GM04503 (cell line): ENCODE results near the gene SETD3.
"Not testable (repeated sequence)": the region's sequence is repeated elsewhere in the genome, so short reads cannot be mapped to it uniquely, and the experiment has no call there.

Experiments used
- DNase-seq: peaks from one replicate; pipeline ENCODE4 v3.0.0-alpha.2; 2012; ENCODE audit warnings: low read depth

SETD3 gene

GRCh38 chr14:99359906-99360305 is 120.8 kb downstream of the SETD3 start:
- DNase-seq, result no peak

DNA sequence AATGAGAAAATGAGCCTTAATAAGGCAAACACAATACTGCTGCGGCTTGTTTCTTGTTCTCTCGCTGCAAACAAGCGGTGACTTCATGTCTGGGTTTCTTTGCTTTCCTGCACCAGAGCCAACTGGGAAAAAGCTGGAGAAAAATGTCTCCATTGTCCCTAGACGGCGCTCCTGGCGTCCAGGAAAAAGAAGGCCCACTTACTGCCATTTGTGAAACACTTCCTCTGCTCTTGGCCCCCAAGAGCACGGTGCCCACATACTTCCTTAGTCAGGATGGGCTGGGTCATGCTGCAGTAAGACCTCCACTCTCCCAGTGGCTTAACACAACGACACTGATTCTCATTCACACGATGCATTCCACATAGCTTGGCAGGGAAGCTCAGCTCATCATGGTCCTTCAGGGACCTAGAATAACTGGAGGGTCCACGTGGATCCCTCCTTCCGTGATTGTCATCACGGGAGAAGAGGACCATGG is 122.7 kb downstream of the SETD3 start:
- no peak for DNase-seq

DNA sequence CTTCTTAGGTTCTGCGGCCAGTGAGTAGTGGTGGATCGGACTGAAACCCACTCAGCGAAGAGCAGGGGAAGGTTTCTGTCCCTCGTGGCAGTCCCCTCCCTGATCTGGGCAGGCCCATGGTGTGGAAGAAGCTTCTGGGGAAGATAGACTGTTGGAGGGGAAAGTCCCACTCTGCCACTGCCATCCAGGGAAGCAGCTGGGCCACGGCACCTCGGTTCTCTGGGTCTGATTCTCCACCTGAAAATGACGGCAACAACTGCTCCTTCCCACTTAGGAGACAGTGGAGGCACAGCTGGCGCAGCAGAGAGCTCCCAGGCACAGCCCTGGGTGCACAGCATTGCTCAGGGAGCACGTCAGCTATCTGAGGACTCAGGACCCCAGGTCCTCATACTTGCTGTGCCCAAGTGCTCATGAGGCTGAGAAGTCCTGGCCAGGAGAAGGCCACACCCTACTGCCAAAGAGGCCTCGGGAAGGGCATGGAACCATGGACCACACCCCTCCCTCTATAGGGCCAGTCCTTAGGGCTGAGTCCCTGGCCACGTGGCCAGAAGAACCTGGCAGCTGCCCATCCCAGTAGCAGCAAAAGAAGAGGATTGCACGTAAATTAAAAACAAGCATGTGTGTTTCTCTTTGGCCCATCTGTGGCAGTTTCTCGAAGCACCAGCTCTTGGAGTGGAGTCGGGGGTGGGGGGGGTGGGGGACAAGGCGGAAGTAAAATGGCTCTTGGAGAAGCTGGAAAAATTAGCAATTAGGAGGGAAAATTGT is 123.3 kb downstream of the SETD3 start:
- no peak for DNase-seq

DNA sequence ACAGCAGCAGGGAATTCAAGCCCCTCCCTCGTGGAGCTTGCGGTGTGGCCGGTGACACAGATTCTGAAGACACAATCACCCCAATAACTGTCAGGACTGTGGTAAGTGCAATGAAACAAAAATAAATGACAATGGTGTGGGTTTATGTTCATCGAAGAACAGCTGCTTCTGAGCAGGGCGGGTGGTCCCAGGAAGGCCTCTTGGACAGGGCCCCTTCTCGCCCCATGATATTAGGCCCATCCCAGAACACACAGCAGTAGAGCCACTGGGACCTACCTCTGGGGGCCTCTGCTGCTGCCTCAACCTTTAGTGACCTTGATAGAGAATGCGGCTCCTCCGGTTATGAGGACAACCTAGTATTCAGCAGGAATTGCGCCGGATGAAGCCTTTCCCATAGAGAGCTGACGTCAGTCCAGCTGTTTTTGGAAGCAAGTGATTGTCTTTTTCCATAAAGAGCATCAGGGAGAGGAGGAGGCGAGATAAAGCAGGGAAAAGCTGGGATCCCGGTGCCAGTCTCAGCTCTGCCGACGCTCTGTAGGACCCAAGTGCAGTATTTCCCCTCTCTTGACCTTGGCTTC is 124.5 kb downstream of the SETD3 start:
- DNase-seq, result no peak

DNA sequence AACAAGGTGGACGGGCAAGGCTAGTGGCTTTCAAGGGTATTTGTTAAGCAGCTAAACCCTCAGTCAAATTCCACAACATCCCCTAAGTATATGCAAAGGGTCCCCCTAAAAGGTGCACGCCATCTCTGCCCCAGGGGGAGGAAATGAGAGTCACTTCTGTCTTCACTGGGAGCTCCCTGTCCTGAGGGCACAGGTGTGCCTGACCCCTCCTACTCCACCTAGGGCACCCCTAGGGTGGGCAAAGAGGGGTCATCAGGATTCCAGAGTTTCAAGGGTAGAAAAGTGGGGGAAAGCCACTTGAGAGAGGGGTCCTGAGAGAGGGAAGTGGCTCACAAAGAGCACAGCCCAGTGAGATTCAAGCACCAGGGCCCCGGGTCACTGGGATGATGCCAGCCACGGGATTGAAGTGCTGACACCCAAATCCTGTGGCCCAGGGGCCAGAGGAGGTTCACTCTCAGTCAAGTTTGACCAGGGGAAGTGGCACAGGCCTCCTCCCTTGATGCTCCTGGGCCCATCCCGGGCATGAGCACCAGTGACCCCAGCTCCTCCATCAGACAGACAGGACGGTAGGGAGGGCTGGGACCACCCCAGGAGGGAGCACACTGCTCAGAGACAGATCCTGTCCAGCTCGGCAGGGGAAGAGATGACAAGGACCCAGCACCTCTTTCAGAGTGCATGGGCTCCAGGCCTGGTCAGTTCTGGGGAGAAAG is 126.3 kb downstream of the SETD3 start:
- no peak for DNase-seq

DNA sequence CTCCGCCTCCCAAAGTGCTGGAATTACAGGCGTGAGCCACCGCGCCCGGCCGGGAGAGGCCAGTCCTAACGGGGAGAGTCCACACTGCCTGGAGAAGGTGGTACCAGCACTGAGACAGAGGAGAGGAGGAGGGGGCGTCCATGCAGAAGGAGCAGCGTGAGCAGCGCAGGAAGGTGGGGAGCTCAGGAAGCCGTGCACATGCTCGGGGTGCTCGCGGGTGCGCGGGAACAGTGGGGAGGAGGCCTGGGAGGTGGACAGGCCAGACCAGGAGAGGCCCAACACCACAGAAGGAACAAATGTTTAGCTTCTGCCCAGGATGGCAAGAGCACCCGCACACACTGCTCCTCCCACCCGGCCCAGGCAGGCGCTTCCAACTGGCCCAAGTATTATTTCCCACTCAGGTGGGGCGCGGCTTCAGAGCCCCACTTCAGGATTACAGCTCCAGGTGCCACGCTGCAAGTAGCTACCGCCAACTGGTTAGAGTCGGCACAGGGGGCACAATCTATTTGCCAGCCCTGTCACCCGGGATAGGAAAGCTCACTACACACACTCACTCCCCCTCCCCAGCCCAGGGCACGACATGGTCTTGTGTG is 127.9 kb downstream of the SETD3 start:
- no peak for DNase-seq

GRCh38 chr14:99351166-99352007 is 129.3 kb downstream of the SETD3 start:
- no peak for DNase-seq

DNA sequence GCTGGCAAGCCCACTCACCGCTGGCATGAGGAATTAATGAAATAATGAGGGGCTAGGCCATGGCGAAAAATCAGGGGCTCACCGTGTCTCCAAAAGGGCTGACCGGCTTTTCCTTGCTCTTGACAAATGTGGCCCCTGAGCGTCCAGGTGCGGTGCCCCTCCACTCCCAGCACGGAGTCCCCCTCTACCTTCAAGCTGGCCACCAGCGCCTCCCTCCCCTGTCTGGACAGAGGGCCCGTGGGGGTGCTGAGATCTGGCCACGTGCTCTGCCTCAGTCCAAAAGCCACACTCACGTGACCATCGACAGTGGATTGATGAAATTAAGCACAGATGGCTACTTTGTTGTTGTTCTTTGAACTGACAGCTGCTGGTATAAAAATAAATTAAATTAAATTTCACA is 129.9 kb downstream of the SETD3 start:
- no peak for DNase-seq

- DNase-seq, result no peak
These were observed 130.8 kb downstream of the SETD3 start for GRCh38 chr14:99349721-99350495.

- no peak for DNase-seq
These were observed 131.6 kb downstream of the SETD3 start for GRCh38 chr14:99348816-99349614.

- not testable (repeated sequence) for DNase-seq
These were observed 132.4 kb downstream of the SETD3 start for GRCh38 chr14:99348231-99348630.
